HPDE6-E6E7 (cell line): ENCODE measurements around the gene ACADL.

Experiments used
- DNase-seq: peaks from one replicate; pipeline ENCODE4 v3.0.0; 2011; ENCODE audit warnings: missing footprints; ENCODE audit errors: extremely low spot score

Gene ACADL

DNA sequence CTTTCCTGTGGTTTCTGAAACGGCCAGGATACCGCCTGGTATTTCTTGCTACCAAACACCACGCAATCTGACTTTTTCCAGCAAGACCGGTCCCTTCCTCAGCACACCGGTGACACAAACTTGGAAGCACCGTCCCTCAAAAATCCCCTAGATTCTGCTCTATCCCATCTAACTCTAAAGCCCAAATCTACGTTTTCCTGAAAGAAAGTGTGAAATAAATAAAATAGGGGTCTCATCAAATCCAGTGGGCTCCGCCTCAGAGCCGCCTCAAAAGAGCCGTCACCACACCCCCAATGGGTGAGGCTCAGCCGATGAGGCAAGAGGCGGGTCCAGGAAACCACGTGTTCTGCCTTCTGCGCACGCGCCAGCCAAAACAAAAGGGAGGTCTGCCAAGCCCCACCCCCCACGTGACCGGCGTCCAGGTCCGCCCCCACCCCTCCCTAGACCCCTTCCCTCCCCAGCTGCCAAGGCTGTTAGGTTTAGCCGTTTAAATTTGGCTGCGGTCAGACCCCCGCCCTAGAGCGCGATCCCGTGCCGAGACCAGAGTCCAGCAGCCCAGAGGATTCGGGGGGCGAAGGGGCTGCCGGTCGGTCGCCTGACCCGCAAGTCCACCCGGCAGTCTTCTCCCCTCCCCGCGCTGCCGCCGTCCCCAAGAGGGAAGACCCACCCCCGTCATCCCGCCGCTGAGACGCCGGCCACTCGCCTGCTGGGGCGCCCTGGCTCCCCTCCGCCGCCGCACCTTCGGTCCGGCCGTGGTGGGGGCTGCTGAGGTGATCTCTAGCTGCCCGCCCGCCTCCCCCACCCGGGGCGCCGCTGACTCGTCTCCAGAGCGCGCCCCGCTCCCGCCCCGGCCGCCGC, 54.6 kb downstream of the ACADL start:
- DNase-seq: peak; percentile 67

GRCh38 chr2:210170196-210170445, 55.1 kb downstream of the ACADL start:
- no peak for DNase-seq

- DNase-seq: peak; percentile 13
Observed at GRCh38 chr2:210169516-210170195, 55.6 kb downstream of the ACADL start.

- no peak for DNase-seq
Observed at GRCh38 chr2:210167227-210167626, 58.0 kb downstream of the ACADL start.

- DNase-seq: no peak
Observed at GRCh38 chr2:210162466-210163124, 62.7 kb downstream of the ACADL start.

GRCh38 chr2:210159059-210159458, 66.2 kb downstream of the ACADL start:
- no peak for DNase-seq

- DNase-seq: no peak
Observed at GRCh38 chr2:210158236-210158635, 67.0 kb downstream of the ACADL start.

DNA sequence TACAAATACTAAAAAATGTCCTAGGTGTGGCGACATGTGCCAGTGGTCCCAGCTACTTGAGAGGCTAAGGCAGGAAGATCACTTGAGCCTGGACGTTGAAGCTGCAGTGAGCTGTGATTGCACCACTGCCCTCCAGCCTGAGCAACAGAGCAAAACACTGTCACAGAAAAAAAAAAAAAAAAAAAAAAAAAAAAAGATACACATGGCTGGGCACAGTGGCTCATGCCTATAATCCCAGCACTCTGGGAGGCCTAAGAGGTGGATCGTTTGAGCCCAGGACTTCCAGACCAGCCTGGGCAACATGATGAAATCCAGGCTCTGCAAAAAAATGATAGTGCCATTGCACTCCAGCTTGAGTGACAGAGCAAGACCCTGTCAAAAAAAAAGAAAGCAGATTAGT, 67.7 kb downstream of the ACADL start:
- DNase-seq: no peak

GRCh38 chr2:210147614-210148013, 77.6 kb downstream of the ACADL start:
- DNase-seq: no peak
